ENCODE results near the gene GPM6B.

Gene GPM6B

GRCh38 chrX:13791145-13791544 lies 25.7 kb downstream of the GPM6B start:
- TF ChIP-seq CTCF (IDR thresholded peaks at IDR 0.05; ENCODE audit: insufficient read depth, low read depth, low read length, missing control alignments): no peak

GRCh38 chrX:13790206-13791131 lies 26.4 kb downstream of the GPM6B start:
- no peak overlapping the region for H3K4me3 ChIP-seq (ENCODE audit: low read length)
- TF ChIP-seq CTCF (IDR thresholded peaks at IDR 0.05; ENCODE audit: insufficient read depth, low read depth, low read length, missing control alignments): no peak
- DNase-seq (ENCODE audit: low read depth): peak; percentile 1

More at GRCh38 chrX:13791145-13791544, 25.7 kb downstream of the GPM6B start:
- H3K4me3 ChIP-seq (ENCODE audit: low read length): no peak overlapping the region
- DNase-seq (ENCODE audit: low read depth): no peak

GRCh38 chrX:13786048-13786447 lies 30.8 kb downstream of the GPM6B start:
- H3K4me3 ChIP-seq (ENCODE audit: low read length): no peak overlapping the region
- no peak for TF ChIP-seq CTCF (IDR thresholded peaks at IDR 0.05; ENCODE audit: insufficient read depth, low read depth, low read length, missing control alignments)
- DNase-seq (ENCODE audit: low read depth): no peak

GRCh38 chrX:13780868-13781427 lies 35.9 kb downstream of the GPM6B start:
- H3K4me3 ChIP-seq (ENCODE audit: low read length): no peak overlapping the region
- DNase-seq (ENCODE audit: low read depth): no peak
- TF ChIP-seq CTCF (IDR thresholded peaks at IDR 0.05; ENCODE audit: insufficient read depth, low read depth, low read length, missing control alignments): no peak

GRCh38 chrX:13778916-13779315 lies 38.0 kb downstream of the GPM6B start:
- no peak for TF ChIP-seq CTCF (IDR thresholded peaks at IDR 0.05; ENCODE audit: insufficient read depth, low read depth, low read length, missing control alignments)
- no peak overlapping the region for H3K4me3 ChIP-seq (ENCODE audit: low read length)
- peak; percentile 30 for DNase-seq (ENCODE audit: low read depth)

GRCh38 chrX:13776387-13776786 lies 40.5 kb downstream of the GPM6B start:
- H3K4me3 ChIP-seq (ENCODE audit: low read length): no peak overlapping the region
- no peak for TF ChIP-seq CTCF (IDR thresholded peaks at IDR 0.05; ENCODE audit: insufficient read depth, low read depth, low read length, missing control alignments)
- DNase-seq (ENCODE audit: low read depth): no peak

Measured in epithelial cell of esophagus (primary cell).